GM21723 (cell line): ENCODE measurements around the gene LINGO4.

Source experiments
- ATAC-seq: cut with Tn5 transposase; IDR thresholded peaks from one replicate; pipeline ENCODE4 v1.9.1; 2021; ENCODE audit warnings: mild to moderate bottlenecking, moderate library complexity; ENCODE audit not compliant: unreplicated experiment

Gene LINGO4

GRCh38 chr1:151805066-151805820, at the start of gene LINGO4:
TSS of gene LINGO4 (minus strand) at chr1:151805419. CDS start at chr1:151802704, 2,715 bp downstream.
- no peak for ATAC-seq

- ATAC-seq = no peak
Measured at GRCh38 chr1:151854658-151855057, 49.4 kb upstream of the LINGO4 start.

GRCh38 chr1:151853411-151853943, 48.3 kb upstream of the LINGO4 start, which contains the start of gene THEM5:
TSS of gene THEM5 (minus strand) at chr1:151853712. CDS start at chr1:151853565, 147 bp downstream.
- no peak for ATAC-seq

GRCh38 chr1:151852733-151853132, 47.5 kb upstream of the LINGO4 start:
- ATAC-seq = no peak

GRCh38 chr1:151851886-151852285, 46.7 kb upstream of the LINGO4 start:
- no peak for ATAC-seq

GRCh38 chr1:151849871-151850270, 44.7 kb upstream of the LINGO4 start:
- no peak for ATAC-seq

GRCh38 chr1:151849126-151849525, 43.9 kb upstream of the LINGO4 start:
- ATAC-seq = no peak

GRCh38 chr1:151847867-151848596, 42.8 kb upstream of the LINGO4 start:
- no peak for ATAC-seq

- no peak for ATAC-seq
Measured at GRCh38 chr1:151846686-151847237, 41.5 kb upstream of the LINGO4 start.

- no peak for ATAC-seq
Measured at GRCh38 chr1:151846062-151846568, 40.9 kb upstream of the LINGO4 start.

GRCh38 chr1:151843398-151843797, 38.2 kb upstream of the LINGO4 start:
- ATAC-seq = no peak

GRCh38 chr1:151841141-151841540, 35.9 kb upstream of the LINGO4 start:
- ATAC-seq = no peak

- ATAC-seq = no peak
Measured at GRCh38 chr1:151840421-151840820, 35.2 kb upstream of the LINGO4 start.

GRCh38 chr1:151839457-151840403, 34.5 kb upstream of the LINGO4 start, which contains the start of gene C2CD4D:
TSS of gene C2CD4D (minus strand) at chr1:151839820. CDS start at chr1:151838989, 831 bp downstream.
- no peak for ATAC-seq

- ATAC-seq = no peak
Measured at GRCh38 chr1:151839082-151839412, 33.8 kb upstream of the LINGO4 start.

- ATAC-seq = no peak
Measured at GRCh38 chr1:151838222-151839081, 33.2 kb upstream of the LINGO4 start.

- ATAC-seq = no peak
Measured at GRCh38 chr1:151837884-151838221, 32.6 kb upstream of the LINGO4 start.

GRCh38 chr1:151837197-151837596, 32.0 kb upstream of the LINGO4 start:
- no peak for ATAC-seq

GRCh38 chr1:151835596-151835995, 30.4 kb upstream of the LINGO4 start:
- ATAC-seq = no peak
